ENCODE data around the gene RB1. TPM values are rescaled to one million over a fixed set of nuclear protein-coding genes. Genes with fewer than 3 reads are reported as not detected.

RB1 gene
- total RNA-seq, 1 donor from 2014 or later = 34.0 TPM

DNA sequence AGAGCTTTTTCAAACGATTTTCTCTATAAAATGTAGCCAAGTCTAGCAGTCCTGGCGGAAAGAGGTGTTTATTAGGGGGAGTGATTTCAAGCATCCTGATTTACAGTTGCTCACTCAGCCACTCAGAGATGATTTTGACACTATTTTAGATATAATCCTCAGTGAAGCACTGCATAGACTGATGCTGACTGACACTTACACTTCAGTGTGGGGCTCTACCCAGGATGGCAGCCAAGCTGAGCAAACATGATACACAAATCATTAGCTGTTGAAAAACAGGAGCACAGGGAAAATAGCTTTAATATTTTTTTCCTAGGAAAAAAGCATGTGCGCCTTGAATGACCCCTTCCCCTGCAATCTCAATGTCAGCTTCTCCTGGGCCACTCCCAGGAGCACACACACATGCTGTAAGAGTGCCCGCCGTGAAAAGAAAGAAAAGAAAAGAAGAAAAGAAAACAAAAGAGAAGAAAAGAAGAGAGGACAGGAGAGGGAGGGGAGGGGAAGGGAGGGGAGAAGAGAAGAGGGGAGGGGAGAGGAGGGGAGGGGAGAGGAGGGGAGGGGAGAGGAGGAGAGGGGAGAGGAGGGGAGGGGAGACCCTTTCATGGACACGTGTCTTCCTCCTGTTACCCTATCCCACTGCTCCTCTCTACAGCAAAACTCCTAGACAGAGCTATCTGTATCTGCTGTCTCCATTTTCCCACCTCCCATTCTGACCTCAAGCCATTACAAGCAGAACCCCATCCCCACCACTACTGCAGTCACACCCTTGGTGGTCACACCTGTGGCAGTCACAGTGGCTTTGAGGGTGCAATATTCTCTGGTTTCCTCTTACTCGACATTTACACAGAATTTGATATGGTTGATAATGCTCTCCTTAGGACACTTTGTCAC, 193.0 kb downstream of the RB1 start:
- Mint-ChIP-seq H3K9me3 (ENCODE audit: low read depth) (no peaks in the 10 kb centered on the region), H3K36me3 (ENCODE audit: insufficient read depth) (peaks cover 4% of the 10 kb centered on the region), H3K27me3 (no peaks in the 10 kb centered on the region), H3K27ac (no peak overlapping the region), H3K4me1 (ENCODE audit: low read depth) (peaks cover 2% of the 10 kb centered on the region), H3K4me3 (ENCODE audit: low read depth) (no peak overlapping the region)
- TF ChIP-seq CTCF (IDR thresholded peaks at IDR 0.05; ENCODE audit: unreplicated experiment) = no peak
- DNase-seq (ENCODE audit: low spot score, unreplicated experiment) = no peak

GRCh38 chr13:48497669-48498068, 194.1 kb downstream of the RB1 start:
- H3K9me3 Mint-ChIP-seq (ENCODE audit: low read depth) = no peaks in the 10 kb centered on the region
- H3K36me3 Mint-ChIP-seq (ENCODE audit: insufficient read depth) = peaks cover 4% of the 10 kb centered on the region
- H3K4me1 Mint-ChIP-seq (ENCODE audit: low read depth) = peaks cover 2% of the 10 kb centered on the region
- H3K27ac Mint-ChIP-seq = no peak overlapping the region
- no peak overlapping the region for H3K4me3 Mint-ChIP-seq (ENCODE audit: low read depth)
- no peak for DNase-seq (ENCODE audit: low spot score, unreplicated experiment)
- no peak for TF ChIP-seq CTCF (IDR thresholded peaks at IDR 0.05; ENCODE audit: unreplicated experiment)
- H3K27me3 Mint-ChIP-seq = no peaks in the 10 kb centered on the region

- peaks cover 2% of the 10 kb centered on the region for H3K4me1 Mint-ChIP-seq (ENCODE audit: low read depth)
- H3K36me3 Mint-ChIP-seq (ENCODE audit: insufficient read depth) = peaks cover 4% of the 10 kb centered on the region
- no peak for TF ChIP-seq CTCF (IDR thresholded peaks at IDR 0.05; ENCODE audit: unreplicated experiment)
- no peaks in the 10 kb centered on the region for H3K9me3 Mint-ChIP-seq (ENCODE audit: low read depth)
- H3K4me3 Mint-ChIP-seq (ENCODE audit: low read depth) = no peak overlapping the region
- H3K27me3 Mint-ChIP-seq = no peaks in the 10 kb centered on the region
- H3K27ac Mint-ChIP-seq = no peak overlapping the region
- no peak for DNase-seq (ENCODE audit: low spot score, unreplicated experiment)
Measured at GRCh38 chr13:48500652-48501197, 197.2 kb downstream of the RB1 start.

DNA sequence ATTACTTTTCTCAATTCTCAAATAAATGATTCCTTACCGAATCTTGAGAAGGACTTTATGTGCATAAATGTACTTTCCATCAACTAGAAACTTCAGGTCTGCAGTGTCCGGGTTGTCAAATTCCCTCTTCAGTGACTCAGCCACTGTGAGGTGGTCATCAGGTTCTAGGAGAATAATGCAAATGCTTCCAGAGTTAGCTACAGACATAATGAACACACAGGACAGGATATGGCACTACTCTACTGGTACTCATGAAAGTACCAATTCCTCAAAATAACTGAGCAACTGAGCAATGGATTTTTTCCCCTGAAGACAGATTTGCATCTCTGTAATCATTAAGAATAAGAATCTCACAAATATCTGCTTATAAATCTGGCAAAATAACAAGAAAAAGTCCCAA, 198.2 kb downstream of the RB1 start:
- TF ChIP-seq CTCF (IDR thresholded peaks at IDR 0.05; ENCODE audit: unreplicated experiment) = no peak
- no peak overlapping the region for H3K27ac Mint-ChIP-seq
- peaks cover 7% of the 10 kb centered on the region for H3K4me1 Mint-ChIP-seq (ENCODE audit: low read depth)
- peaks cover 4% of the 10 kb centered on the region for H3K36me3 Mint-ChIP-seq (ENCODE audit: insufficient read depth)
- H3K27me3 Mint-ChIP-seq = no peaks in the 10 kb centered on the region
- no peak for DNase-seq (ENCODE audit: low spot score, unreplicated experiment)
- H3K9me3 Mint-ChIP-seq (ENCODE audit: low read depth) = no peaks in the 10 kb centered on the region
- no peak overlapping the region for H3K4me3 Mint-ChIP-seq (ENCODE audit: low read depth)

GRCh38 chr13:48502601-48503319, 199.2 kb downstream of the RB1 start:
- H3K27me3 Mint-ChIP-seq = no peaks in the 10 kb centered on the region
- no peak for DNase-seq (ENCODE audit: low spot score, unreplicated experiment)
- peaks cover 5% of the 10 kb centered on the region for H3K36me3 Mint-ChIP-seq (ENCODE audit: insufficient read depth)
- no peaks in the 10 kb centered on the region for H3K9me3 Mint-ChIP-seq (ENCODE audit: low read depth)
- H3K4me3 Mint-ChIP-seq (ENCODE audit: low read depth) = no peak overlapping the region
- no peak for TF ChIP-seq CTCF (IDR thresholded peaks at IDR 0.05; ENCODE audit: unreplicated experiment)
- peaks cover 5% of the 10 kb centered on the region for H3K4me1 Mint-ChIP-seq (ENCODE audit: low read depth)
- no peak overlapping the region for H3K27ac Mint-ChIP-seq
